Neural progenitor cell (in vitro differentiated cells): ENCODE results near the gene DLG2.

ENCODE experiments used
- CTCF ChIP-seq: fragments of 200-600 bp; sonication (generic); IDR thresholded peaks from 2 replicates; pipeline ENCODE4 v1.5.1; 2017; ENCODE audit warnings: antibody characterized with exemption, mild to moderate bottlenecking
- EZH2phosphoT487 ChIP-seq: fragments of 200-600 bp; sonication (generic); IDR thresholded peaks from 2 replicates; pipeline ENCODE4 v1.6.1; 2017; ENCODE audit warnings: antibody characterized with exemption

- TF ChIP-seq CTCF (no peak), EZH2phosphoT487 (no peak)
These were observed 2015.5 kb downstream of the DLG2 start for GRCh38 chr11:83611600-83611999.
